ENCODE results near the gene CTNNB1.

- no peak for TF ChIP-seq EZH2phosphoT487 (IDR thresholded peaks at IDR 0.05; ENCODE audit: unreplicated experiment)
- no peak for TF ChIP-seq EZH2 (IDR thresholded peaks at IDR 0.05; ENCODE audit: low read depth, unreplicated experiment)
- no peak for TF ChIP-seq REST (IDR thresholded peaks at IDR 0.05; ENCODE audit: unreplicated experiment)
- TF ChIP-seq POLR2AphosphoS5 (IDR thresholded peaks at IDR 0.05; ENCODE audit: low read depth): no peak
- TF ChIP-seq CTCF (conservative IDR thresholded peaks at IDR 0.05; ENCODE audit: low read depth in 2 of 2): no peak
- no peak for TF ChIP-seq ETS1 (IDR thresholded peaks at IDR 0.05)
- TF ChIP-seq JUNB (IDR thresholded peaks at IDR 0.05; ENCODE audit: unreplicated experiment): no peak
- TF ChIP-seq NANOG (IDR thresholded peaks at IDR 0.05; ENCODE audit: borderline replicate concordance): no peak
- no peak for TF ChIP-seq CREB1 (CRISPR knock-in tag; IDR thresholded peaks at IDR 0.05; ENCODE audit: low read depth)
These were observed 9.4 kb downstream of the CTNNB1 start for GRCh38 chr3:41208507-41209220.
